ENCODE results near the gene NEMP1.
"Not testable (repeated sequence)": the region's sequence is repeated elsewhere in the genome, so short reads cannot be mapped to it uniquely, and the experiment has no call there.

The NEMP1 gene

GRCh38 chr12:57031789-57032188 lies 46.8 kb downstream of the NEMP1 start:
- Histone ChIP-seq H3K4me3 (ENCODE audit: low read length) (no peak overlapping the region), H3K4me1 (ENCODE audit: control insufficient read depth, insufficient read depth, low read length) (no peaks in the 10 kb centered on the region), H3K9me3 (ENCODE audit: control insufficient read depth, low read length) (no peaks in the 10 kb centered on the region), H3K9ac (ENCODE audit: low read length) (no peak overlapping the region), H3K27me3 (replicated peaks; ENCODE audit: control insufficient read depth, insufficient read depth, low read length) (peaks cover 59% of the 10 kb centered on the region), H3K36me3 (ENCODE audit: control insufficient read depth, insufficient read depth, low read length, severe bottlenecking) (no peaks in the 10 kb centered on the region)
- no peak for DNase-seq (ENCODE audit: low read depth)

- H3K4me3 ChIP-seq (ENCODE audit: low read length): no peak overlapping the region
- no peak for DNase-seq (ENCODE audit: low read depth)
- H3K9ac ChIP-seq (ENCODE audit: low read length): no peak overlapping the region
- H3K36me3 ChIP-seq (ENCODE audit: control insufficient read depth, insufficient read depth, low read length, severe bottlenecking): no peaks in the 10 kb centered on the region
- H3K9me3 ChIP-seq (ENCODE audit: control insufficient read depth, low read length): no peaks in the 10 kb centered on the region
- peaks cover 64% of the 10 kb centered on the region for H3K27me3 ChIP-seq (replicated peaks; ENCODE audit: control insufficient read depth, insufficient read depth, low read length)
- H3K4me1 ChIP-seq (ENCODE audit: control insufficient read depth, insufficient read depth, low read length): no peaks in the 10 kb centered on the region
Observed at GRCh38 chr12:57031138-57031725, 47.4 kb downstream of the NEMP1 start.

GRCh38 chr12:57029457-57029856 lies 49.1 kb downstream of the NEMP1 start:
- Histone ChIP-seq H3K9ac (ENCODE audit: low read length) (no peak overlapping the region), H3K4me1 (ENCODE audit: control insufficient read depth, insufficient read depth, low read length) (no peaks in the 10 kb centered on the region), H3K4me3 (ENCODE audit: low read length) (no peak overlapping the region), H3K27me3 (replicated peaks; ENCODE audit: control insufficient read depth, insufficient read depth, low read length) (peaks cover 63% of the 10 kb centered on the region), H3K36me3 (ENCODE audit: control insufficient read depth, insufficient read depth, low read length, severe bottlenecking) (no peaks in the 10 kb centered on the region), H3K9me3 (ENCODE audit: control insufficient read depth, low read length) (no peaks in the 10 kb centered on the region)
- no peak for DNase-seq (ENCODE audit: low read depth)

DNA sequence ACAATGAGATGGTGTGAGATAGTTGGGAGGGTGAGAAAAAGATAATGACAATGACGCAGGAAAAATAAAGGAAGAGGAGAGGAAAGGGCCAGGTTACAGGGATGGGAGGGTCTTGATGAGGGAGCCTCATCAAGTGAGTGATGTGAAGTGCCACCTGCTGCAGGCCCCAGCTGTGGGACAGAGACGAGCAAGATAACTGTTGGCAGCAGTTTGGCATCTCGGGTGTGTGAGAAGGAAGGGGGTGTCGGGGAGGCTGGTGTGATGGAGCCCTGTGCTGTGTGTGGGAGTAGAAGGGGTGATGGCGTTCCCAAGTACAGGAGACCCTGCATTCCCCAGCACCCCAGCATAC lies 50.8 kb downstream of the NEMP1 start:
- Histone ChIP-seq H3K4me3 (ENCODE audit: low read length) (no peak overlapping the region), H3K9ac (ENCODE audit: low read length) (no peak overlapping the region)
- DNase-seq (ENCODE audit: low read depth): no peak

DNA sequence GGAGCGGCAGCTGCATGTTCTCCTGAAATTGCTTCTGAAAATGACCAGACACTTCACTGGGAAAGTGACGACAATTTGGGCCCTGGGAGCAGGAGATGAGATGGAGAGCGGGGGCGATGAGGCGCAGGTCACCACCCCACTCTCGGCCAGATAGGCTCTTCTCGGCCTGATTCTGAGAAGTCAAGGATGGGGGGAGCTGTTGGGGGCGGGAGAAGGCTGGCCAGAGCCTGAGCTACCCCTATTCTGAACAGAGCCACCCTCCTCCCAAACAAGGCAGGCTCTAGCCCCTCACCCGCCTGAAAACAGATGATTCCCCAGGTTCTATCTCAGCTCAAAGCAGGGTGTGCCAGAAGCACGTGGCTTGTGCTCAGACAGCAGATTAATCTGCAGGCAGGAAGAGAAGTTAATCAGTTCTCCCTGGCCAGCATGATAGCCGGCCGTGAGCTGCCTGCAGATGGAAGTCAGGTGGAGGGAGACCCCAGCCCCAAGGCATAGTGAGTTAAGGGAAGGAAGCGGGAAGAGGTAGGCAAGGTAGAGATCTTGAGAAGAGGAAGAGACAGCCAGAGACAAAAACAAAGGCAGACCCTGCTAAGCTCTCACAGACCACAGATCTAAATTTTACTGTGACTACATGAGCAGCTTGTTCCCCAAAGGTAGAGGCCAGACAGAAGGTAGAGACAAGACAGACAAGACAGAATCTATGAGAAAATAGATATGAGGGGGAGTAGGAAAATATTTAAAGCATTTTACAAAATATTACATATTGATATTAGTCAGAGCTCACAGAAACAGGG lies 51.4 kb downstream of the NEMP1 start:
- no peak for DNase-seq (ENCODE audit: low read depth)

More for the DNA sequence above, 50.8 kb downstream of the NEMP1 start:
- Histone ChIP-seq H3K27me3 (replicated peaks; ENCODE audit: control insufficient read depth, insufficient read depth, low read length) (peaks cover 59% of the 10 kb centered on the region), H3K36me3 (ENCODE audit: control insufficient read depth, insufficient read depth, low read length, severe bottlenecking) (no peaks in the 10 kb centered on the region), H3K9me3 (ENCODE audit: control insufficient read depth, low read length) (no peaks in the 10 kb centered on the region), H3K4me1 (ENCODE audit: control insufficient read depth, insufficient read depth, low read length) (no peaks in the 10 kb centered on the region)

DNA sequence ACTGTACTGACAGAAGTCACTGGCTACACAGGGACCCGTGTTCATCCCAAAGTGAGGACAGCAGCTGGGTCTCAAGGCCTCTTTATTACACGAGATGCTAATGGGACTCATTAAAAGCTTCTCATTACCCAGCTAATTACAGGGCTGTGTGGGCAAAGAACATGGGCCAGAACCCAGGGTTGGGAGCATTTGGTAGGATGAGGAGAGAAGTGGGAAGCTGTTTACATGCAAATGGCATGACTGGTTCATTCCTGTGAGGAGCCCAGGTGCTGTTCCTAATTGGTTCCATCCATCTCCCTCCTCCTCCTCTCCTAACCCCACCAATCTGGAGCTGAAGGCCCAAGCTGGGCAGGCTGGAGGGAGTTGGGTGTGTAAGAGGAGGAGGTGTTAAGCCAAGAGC lies 53.4 kb downstream of the NEMP1 start:
- no peaks in the 10 kb centered on the region for H3K9me3 ChIP-seq (ENCODE audit: control insufficient read depth, low read length)
- DNase-seq (ENCODE audit: low read depth): no peak
- no peak overlapping the region for H3K9ac ChIP-seq (ENCODE audit: low read length)
- no peaks in the 10 kb centered on the region for H3K36me3 ChIP-seq (ENCODE audit: control insufficient read depth, insufficient read depth, low read length, severe bottlenecking)
- H3K27me3 ChIP-seq (replicated peaks; ENCODE audit: control insufficient read depth, insufficient read depth, low read length): peaks cover 44% of the 10 kb centered on the region
- no peak overlapping the region for H3K4me3 ChIP-seq (ENCODE audit: low read length)
- H3K4me1 ChIP-seq (ENCODE audit: control insufficient read depth, insufficient read depth, low read length): no peaks in the 10 kb centered on the region

More for the DNA sequence above, 51.4 kb downstream of the NEMP1 start:
- Histone ChIP-seq H3K9me3 (ENCODE audit: control insufficient read depth, low read length) (no peaks in the 10 kb centered on the region), H3K4me3 (ENCODE audit: low read length) (no peak overlapping the region), H3K27me3 (replicated peaks; ENCODE audit: control insufficient read depth, insufficient read depth, low read length) (peaks cover 58% of the 10 kb centered on the region), H3K9ac (ENCODE audit: low read length) (no peak overlapping the region), H3K4me1 (ENCODE audit: control insufficient read depth, insufficient read depth, low read length) (no peaks in the 10 kb centered on the region), H3K36me3 (ENCODE audit: control insufficient read depth, insufficient read depth, low read length, severe bottlenecking) (no peaks in the 10 kb centered on the region)

DNA sequence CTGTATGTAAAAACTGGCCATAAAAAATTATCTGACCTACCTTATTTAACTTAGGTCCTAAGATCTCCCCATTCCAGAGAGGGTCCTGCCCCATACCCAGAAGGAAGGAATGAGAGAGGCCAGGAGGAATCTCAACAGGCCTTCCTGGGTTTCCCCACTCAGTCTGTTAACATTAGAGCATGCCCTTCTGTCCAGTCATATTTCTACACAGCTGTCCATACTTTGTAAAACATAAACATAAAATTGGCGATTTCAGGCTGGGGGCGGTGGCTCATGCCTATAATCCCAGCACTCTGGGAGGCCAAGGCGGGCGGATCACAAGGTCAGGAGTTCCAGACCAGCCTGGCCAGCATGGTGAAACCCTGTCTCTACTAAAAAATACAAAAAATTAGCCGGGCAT lies 56.3 kb downstream of the NEMP1 start:
- not testable (repeated sequence) for H3K9me3 ChIP-seq (ENCODE audit: control insufficient read depth, low read length); H3K4me1 ChIP-seq (ENCODE audit: control insufficient read depth, insufficient read depth, low read length); H3K9ac ChIP-seq (ENCODE audit: low read length); H3K36me3 ChIP-seq (ENCODE audit: control insufficient read depth, insufficient read depth, low read length, severe bottlenecking); H3K4me3 ChIP-seq (ENCODE audit: low read length)
- peak; percentile 23 for DNase-seq (ENCODE audit: low read depth)
- peaks cover 21% of the 10 kb centered on the region for H3K27me3 ChIP-seq (replicated peaks; ENCODE audit: control insufficient read depth, insufficient read depth, low read length)

DNA sequence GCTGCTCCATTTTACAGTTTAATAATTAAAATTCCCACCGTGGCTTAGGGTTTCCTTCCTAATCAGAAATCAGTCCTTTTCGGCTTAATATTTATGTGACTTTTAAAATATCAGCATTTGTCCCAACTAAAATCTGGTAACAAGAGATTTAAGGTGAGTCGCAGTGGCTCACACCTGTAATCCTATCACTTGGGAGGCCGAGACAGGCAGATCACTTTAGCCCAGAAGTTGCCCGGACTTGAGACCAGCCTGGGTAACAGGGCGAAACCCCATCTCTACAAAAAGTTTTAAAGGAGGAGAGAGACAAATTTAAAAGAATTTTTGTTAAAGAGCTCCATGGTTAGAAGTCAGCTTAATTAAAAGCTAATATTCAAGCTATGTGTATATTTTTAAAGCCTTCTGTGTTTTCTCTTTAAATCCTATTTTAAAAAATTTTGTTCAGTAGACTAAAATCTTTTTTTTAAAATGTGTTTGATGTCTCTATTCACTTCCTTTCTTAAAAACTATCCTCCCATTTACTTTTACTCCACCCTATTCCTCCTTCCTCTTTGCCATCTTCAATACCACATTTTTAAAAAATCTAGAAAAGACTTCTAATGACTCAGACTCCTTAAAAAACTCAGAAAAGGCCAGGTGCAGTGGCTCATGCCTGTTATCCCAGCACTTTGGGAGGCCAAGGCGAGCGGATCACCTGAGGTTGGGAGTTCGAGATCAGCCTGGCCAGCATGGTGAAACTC lies 58.4 kb downstream of the NEMP1 start:
- no peak for DNase-seq (ENCODE audit: low read depth)
- Histone ChIP-seq H3K4me3 (ENCODE audit: low read length) (no peak overlapping the region), H3K36me3 (ENCODE audit: control insufficient read depth, insufficient read depth, low read length, severe bottlenecking) (no peaks in the 10 kb centered on the region), H3K9me3 (ENCODE audit: control insufficient read depth, low read length) (no peaks in the 10 kb centered on the region), H3K4me1 (ENCODE audit: control insufficient read depth, insufficient read depth, low read length) (peaks cover 7% of the 10 kb centered on the region), H3K9ac (ENCODE audit: low read length) (no peak overlapping the region), H3K27me3 (replicated peaks; ENCODE audit: control insufficient read depth, insufficient read depth, low read length) (peaks cover 16% of the 10 kb centered on the region)

DNA sequence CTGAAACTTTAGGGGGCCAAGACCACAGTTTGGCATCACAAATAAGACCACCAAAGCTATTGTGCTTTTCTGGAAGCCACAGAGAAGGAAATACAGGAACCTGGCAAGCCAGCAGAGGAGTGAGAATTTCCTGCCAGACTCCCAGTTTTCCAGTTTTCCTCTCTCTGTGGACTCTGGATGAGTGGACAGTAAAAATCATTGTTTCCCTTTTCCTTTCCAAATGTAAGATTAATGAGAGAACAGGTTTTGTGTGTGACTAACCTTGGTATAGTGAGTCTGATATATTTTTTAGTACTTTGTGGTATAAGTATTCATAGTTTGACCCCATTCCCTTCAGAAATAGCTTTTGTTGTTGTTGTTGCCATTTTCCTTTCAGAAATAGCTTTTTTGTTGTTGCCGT lies 59.7 kb downstream of the NEMP1 start:
- peaks cover 25% of the 10 kb centered on the region for H3K27me3 ChIP-seq (replicated peaks; ENCODE audit: control insufficient read depth, insufficient read depth, low read length)
- peaks cover 7% of the 10 kb centered on the region for H3K4me1 ChIP-seq (ENCODE audit: control insufficient read depth, insufficient read depth, low read length)
- H3K36me3 ChIP-seq (ENCODE audit: control insufficient read depth, insufficient read depth, low read length, severe bottlenecking): no peaks in the 10 kb centered on the region
- DNase-seq (ENCODE audit: low read depth): no peak
- H3K4me3 ChIP-seq (ENCODE audit: low read length): no peak overlapping the region
- H3K9ac ChIP-seq (ENCODE audit: low read length): no peak overlapping the region
- H3K9me3 ChIP-seq (ENCODE audit: control insufficient read depth, low read length): no peaks in the 10 kb centered on the region

DNA sequence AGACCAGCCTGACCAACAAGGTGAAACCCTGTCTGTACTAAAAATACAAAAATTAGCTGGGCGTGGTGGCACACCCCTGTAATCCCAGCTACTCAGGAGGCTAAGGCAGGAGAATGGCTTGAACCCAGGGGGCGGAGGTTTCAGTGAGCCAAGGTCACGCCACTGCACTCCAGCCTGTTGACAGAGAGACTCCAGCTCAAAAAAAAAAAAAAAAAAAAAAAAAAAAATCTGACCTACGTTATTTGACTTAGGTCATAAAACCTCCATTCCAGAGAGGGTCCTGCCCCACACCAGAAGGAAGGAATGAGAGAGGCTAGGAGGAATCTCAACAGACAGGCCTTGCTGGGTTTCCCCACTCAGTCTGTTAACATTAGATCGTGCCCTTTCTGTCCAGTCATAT lies 60.2 kb downstream of the NEMP1 start:
- not testable (repeated sequence) for H3K36me3 ChIP-seq (ENCODE audit: control insufficient read depth, insufficient read depth, low read length, severe bottlenecking); H3K4me3 ChIP-seq (ENCODE audit: low read length); DNase-seq (ENCODE audit: low read depth); H3K9ac ChIP-seq (ENCODE audit: low read length); H3K4me1 ChIP-seq (ENCODE audit: control insufficient read depth, insufficient read depth, low read length); H3K9me3 ChIP-seq (ENCODE audit: control insufficient read depth, low read length)
- peaks cover 30% of the 10 kb centered on the region for H3K27me3 ChIP-seq (replicated peaks; ENCODE audit: control insufficient read depth, insufficient read depth, low read length)

DNA sequence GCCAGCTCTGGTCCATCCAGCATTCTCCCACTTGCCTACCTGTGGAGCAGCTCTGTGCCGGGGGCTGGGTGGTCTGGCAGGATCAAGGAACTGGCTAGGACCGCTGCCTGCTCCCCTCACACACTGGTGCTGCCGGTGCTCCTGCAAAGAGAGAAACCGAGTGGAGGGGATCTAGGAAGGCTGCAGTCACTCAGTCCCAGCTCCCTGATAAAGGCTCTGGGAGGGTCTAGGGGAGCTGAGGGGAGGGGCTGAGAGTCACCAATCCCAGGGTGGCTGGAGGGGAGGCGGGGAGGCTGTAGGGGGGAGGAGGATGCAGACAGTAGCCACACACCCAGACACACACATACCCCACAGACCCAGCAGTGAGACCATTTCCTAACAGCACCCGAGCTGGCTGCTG lies 62.2 kb downstream of the NEMP1 start, which contains the start of gene TAC3:
Gene TAC3, minus strand, starts transcription at position 182 of the 400 bp plus-strand sequence. CDS start 732 bp downstream, outside the sequence.
- DNase-seq (ENCODE audit: low read depth): no peak
- no peak within 1 kb of the TSS for H3K4me3 ChIP-seq (ENCODE audit: low read length)
- peaks cover 38% of the 10 kb centered on the region for H3K27me3 ChIP-seq (replicated peaks; ENCODE audit: control insufficient read depth, insufficient read depth, low read length)

More for the DNA sequence above, 62.2 kb downstream of the NEMP1 start, which contains the start of gene TAC3:
- H3K36me3 ChIP-seq (ENCODE audit: control insufficient read depth, insufficient read depth, low read length, severe bottlenecking): no peaks in the 10 kb centered on the region
- H3K9ac ChIP-seq (ENCODE audit: low read length): no peak within 1 kb of the TSS
- no peaks in the 10 kb centered on the region for H3K9me3 ChIP-seq (ENCODE audit: control insufficient read depth, low read length)
- H3K4me1 ChIP-seq (ENCODE audit: control insufficient read depth, insufficient read depth, low read length): peaks cover 7% of the 10 kb centered on the region
